HepG2 (cell line): ENCODE measurements around the gene MRPL27. TPM values are rescaled to one million over a fixed set of nuclear protein-coding genes. Genes with fewer than 3 reads are reported as not detected.
A peak's percentile ranks its signal among the peaks of the same experiment; 100 is the strongest.

ENCODE experiments used
- ATAC-seq: fragments of 200-7000 bp; cut with Tn5 transposase; 3 replicates; pipeline ENCODE4 v1.9.1; 2020; ENCODE audit warnings: mild to moderate bottlenecking, moderate library complexity
- BruUV-seq: library from RNA; stranded (reverse); fragments of 400-500 nt; replicated peaks from 2 replicates; lab custom pipeline; 2021; lab: Mats Ljungman, UMichigan
- CTCF ChIA-PET: fragments of 300-600 bp; formaldehyde crosslinking; extraction: SDS; loops from one replicate; lab custom pipeline; 2021; ENCODE audit warnings: low total read pairs, inconsistent platforms, low intra/inter-chr PET ratio; lab: Yijun Ruan, JAX
- POLR2A ChIA-PET: fragments of 350-600 bp; sonication (Branson Sonifier 250); formaldehyde crosslinking; loops from one replicate; lab custom pipeline; 2020; ENCODE audit warnings: antibody characterized with exemption, inconsistent platforms; lab: Yijun Ruan, JAX
- DNase-seq: peaks from one replicate; pipeline ENCODE4 v3.0.0-alpha.2; 2015; ENCODE audit warnings: low spot score
- FAIRE-seq: peaks from 3 replicates; lab custom pipeline; 2011; peaks lifted over from hg19 to GRCh38; lab: Jason Lieb, UNC
- H2AFZ ChIP-seq: one replicate; pipeline ENCODE4 v1.6.1; 2011; ENCODE audit warnings: low read length, inconsistent platforms
- H3K27ac ChIP-seq: fragments of 300-600 bp; 3 replicates; pipeline ENCODE4 v1.8.0; 2011; ENCODE audit warnings: mixed run types, mild to moderate bottlenecking, mixed read lengths, low read length, inconsistent platforms; ENCODE audit not compliant: insufficient read depth; ENCODE audit errors: extremely low read length
- H3K27me3 ChIP-seq, 2 experiments: fragments of 200-600 bp in 1 of 2; 2 replicates in 1 of 2; 3 replicates in 1 of 2; pipeline versions ENCODE4 v1.6.0 to v1.8.0; 2011; ENCODE audit warnings: low read length in 2 of 2, mild to moderate bottlenecking in 2 of 2, moderate library complexity in 2 of 2, inconsistent platforms in 1 of 2; ENCODE audit not compliant: insufficient read depth in 2 of 2, control insufficient read depth in 1 of 2
- H3K36me3 ChIP-seq, 2 experiments: fragments of 200-600 bp in 1 of 2; replicated peaks in 1 of 2; 2 replicates in 1 of 2; 3 replicates in 1 of 2; pipeline versions ENCODE4 v1.5.1 to v1.8.0; 2011; ENCODE audit warnings: low read length in 2 of 2, inconsistent platforms in 1 of 2; ENCODE audit not compliant: insufficient read depth in 2 of 2, control insufficient read depth in 1 of 2
- H3K4me1 ChIP-seq: 2 replicates; pipeline ENCODE4 v1.5.1; 2012; ENCODE audit warnings: low read length, inconsistent platforms; ENCODE audit not compliant: insufficient read depth
- H3K4me2 ChIP-seq: 2 replicates; pipeline ENCODE4 v1.6.0; 2011; ENCODE audit warnings: low read depth, low read length, inconsistent platforms
- H3K4me3 ChIP-seq, 3 experiments: fragments of 200-600 bp in 1 of 3; sonication (generic), shearing (Covaris generic) in 1 of 3; replicated peaks in 1 of 3; 2 replicates each; pipeline ENCODE4 v1.5.1; 2011 to 2016; ENCODE audit warnings: low read length in 3 of 3, inconsistent platforms in 2 of 3, low read depth in 2 of 3, mild to moderate bottlenecking in 2 of 3, control low read depth in 1 of 3, mixed read lengths in 1 of 3; ENCODE audit not compliant: insufficient read depth in 1 of 3
- H3K79me2 ChIP-seq: one replicate; pipeline ENCODE4 v1.6.1; 2011; ENCODE audit warnings: low read length, inconsistent platforms; ENCODE audit not compliant: insufficient read depth
- H3K9ac ChIP-seq: 2 replicates; pipeline ENCODE4 v1.6.0; 2011; ENCODE audit warnings: mild to moderate bottlenecking, low read depth, low read length, inconsistent platforms; ENCODE audit not compliant: insufficient read depth
- H3K9me3 ChIP-seq: 2 replicates; pipeline ENCODE4 v1.5.1; 2012; ENCODE audit warnings: mild to moderate bottlenecking, low read length
- H4K20me1 ChIP-seq: 2 replicates; pipeline ENCODE4 v1.6.0; 2011; ENCODE audit warnings: inconsistent platforms, mild to moderate bottlenecking, low read length, moderate library complexity; ENCODE audit not compliant: insufficient read depth
- BCL3 ChIP-seq: sonication (generic); formaldehyde crosslinking; IDR thresholded peaks from 2 replicates; pipeline ENCODE4 v1.5.1; 2020; ENCODE audit warnings: mild to moderate bottlenecking, missing genetic modification reagents, moderate library complexity
- CBX1 ChIP-seq: IDR thresholded peaks from one replicate; pipeline ENCODE4 v1.6.1; 2016; ENCODE audit warnings: antibody characterized with exemption, low read depth
- CSRNP2 ChIP-seq: sonication (generic); formaldehyde crosslinking; conservative IDR thresholded peaks from 2 replicates; pipeline ENCODE4 v1.8.0; 2022; ENCODE audit warnings: low read depth, missing genetic modification reagents
- DBP ChIP-seq: sonication (generic); formaldehyde crosslinking; IDR thresholded peaks from 2 replicates; pipeline ENCODE4 v1.4.0; 2020; ENCODE audit warnings: missing genetic modification reagents; ENCODE audit errors: not compliant biosample characterization
- MIER3 ChIP-seq: IDR thresholded peaks from 2 replicates; pipeline ENCODE4 v1.6.1; 2016; ENCODE audit warnings: missing compliant biosample characterization, borderline replicate concordance
- NCOA2 ChIP-seq: sonication (generic); formaldehyde crosslinking; IDR thresholded peaks from 2 replicates; pipeline ENCODE4 v1.8.0; 2022; ENCODE audit warnings: inconsistent platforms
- NCOA5 ChIP-seq: sonication (generic); formaldehyde crosslinking; IDR thresholded peaks from 2 replicates; pipeline ENCODE4 v1.4.0; 2020; ENCODE audit warnings: missing genetic modification reagents
- RBFOX2 ChIP-seq: fragments of 200-400 bp; formaldehyde crosslinking; IDR thresholded peaks from 2 replicates; pipeline ENCODE4 v1.6.1; 2017; ENCODE audit warnings: low read depth, mild to moderate bottlenecking, low read length
- SMAD3 ChIP-seq: sonication (generic); formaldehyde crosslinking; IDR thresholded peaks from 2 replicates; pipeline ENCODE4 v1.4.0; 2020; ENCODE audit warnings: missing genetic modification reagents
- STAT6 ChIP-seq: sonication (generic); formaldehyde crosslinking; IDR thresholded peaks from 2 replicates; pipeline ENCODE4 v1.4.0; 2020; ENCODE audit warnings: missing genetic modification reagents, mild to moderate bottlenecking, borderline replicate concordance
- ZBTB1 ChIP-seq: sonication (generic); formaldehyde crosslinking; IDR thresholded peaks from 2 replicates; pipeline ENCODE4 v1.4.0; 2020; ENCODE audit warnings: missing genetic modification reagents, borderline replicate concordance
- ZFYVE20 ChIP-seq: sonication (generic); formaldehyde crosslinking; IDR thresholded peaks from 2 replicates; pipeline ENCODE4 v1.8.0; 2023; ENCODE audit warnings: low read depth, mild to moderate bottlenecking, moderate library complexity, missing genetic modification reagents, borderline replicate concordance
- ZNF263 ChIP-seq: sonication (generic); formaldehyde crosslinking; IDR thresholded peaks from 2 replicates; pipeline ENCODE4 v1.4.0; 2020; ENCODE audit warnings: missing genetic modification reagents
- ZNF331 ChIP-seq: sonication (generic); formaldehyde crosslinking; IDR thresholded peaks from 2 replicates; pipeline ENCODE4 v1.4.0; 2020; ENCODE audit warnings: missing genetic modification reagents
- ZNF33A ChIP-seq: sonication (generic); formaldehyde crosslinking; IDR thresholded peaks from 2 replicates; pipeline ENCODE4 v1.5.1; 2020; ENCODE audit warnings: missing genetic modification reagents, mild to moderate bottlenecking, moderate library complexity, borderline replicate concordance
- ZNF382 ChIP-seq: sonication (generic); formaldehyde crosslinking; IDR thresholded peaks from 2 replicates; pipeline ENCODE4 v1.5.0; 2020; ENCODE audit warnings: missing genetic modification reagents, mild to moderate bottlenecking, borderline replicate concordance
- ZNF430 ChIP-seq: sonication (generic); formaldehyde crosslinking; IDR thresholded peaks from 2 replicates; pipeline ENCODE4 v1.9.0; 2021; ENCODE audit warnings: mild to moderate bottlenecking, missing genetic modification reagents
- ZNF446 ChIP-seq: sonication (generic); formaldehyde crosslinking; IDR thresholded peaks from 2 replicates; pipeline ENCODE4 v1.5.0; 2020; ENCODE audit warnings: mild to moderate bottlenecking, missing genetic modification reagents
- ZNF772 ChIP-seq: sonication (generic); formaldehyde crosslinking; IDR thresholded peaks from 2 replicates; pipeline ENCODE4 v1.5.0; 2020; ENCODE audit warnings: mild to moderate bottlenecking, missing genetic modification reagents
- WGBS: methylation state at CpG from one replicate; pipeline ENCODE4 v1.1.6; 2017; ENCODE audit warnings: low lambda C conversion rate; 5-methylcytosine and 5-hydroxymethylcytosine counted together
- in situ Hi-C: cut with HindIII; loops from 2 replicates; pipeline ENCODE4 v1.10.0; 2017; ENCODE audit warnings: low pct_unique_long_range_greater_than_20kb; ENCODE audit not compliant: extremely low pct_ligation_motif_present
- intact Hi-C: fragments of 100-400 bp; cut with micrococcal nuclease; formaldehyde crosslinking; loops from one replicate; pipeline ENCODE4 v1.10.0; 2022; ENCODE audit not compliant: unreplicated experiment
- polyA plus RNA-seq, 8 experiments: library from polyadenylated mRNA; depleted of rRNA in 3 of 8; stranded (reverse) in 7 of 8; unstranded in 1 of 8; fragments of >200 nt; fragmentation: Illumina TruSeq in 4 of 8; extraction: Trizol in 4 of 8; gene quantifications; 2 replicates each; pipeline versions ENCODE4 v1.2.1 to v1.2.3, GENCODE V29; 2011 to 2016; ENCODE audit warnings: low read depth in 4 of 8, missing spikeins in 1 of 8, mixed read lengths in 1 of 8; ENCODE audit not compliant: insufficient read depth in 1 of 8
- total RNA-seq, 5 experiments: library from RNA; depleted of rRNA; stranded (reverse); fragments of >200 nt; fragmentation: Illumina TruSeq; extraction: Trizol; gene quantifications; 2 replicates each; pipeline ENCODE4 v1.2.3, GENCODE V29; 2016; ENCODE audit warnings: low read depth in 1 of 5

Gene MRPL27
- total and polyA plus RNA-seq, 2 of the 13 experiments (the other 11 are each of a cell fraction or from before 2014, with no cell fraction given): 137 to 217 TPM

- TF ChIP-seq ZNF263 (CRISPR knock-in tag) (peak; percentile 17; the same call in 1 of the 2 replicates), RBFOX2 (0 out of 2 replicates have a peak, but pooled peaks have one; percentile 28), ZFYVE20 (CRISPR knock-in tag) (no peak), STAT6 (no peak)
- TF ChIP-seq, all 625 proteins: peak for 6
Measured at GRCh38 chr17:50371526-50371925, 1.5 kb downstream of the MRPL27 start (continued).

- 97% methylated on average over 5 of the region's 5 CpGs for WGBS
- Histone ChIP-seq H3K36me3 (peaks cover 33 to 57% of the 10 kb centered on the region in 2 experiments), H3K27ac (no peak overlapping the region), H3K79me2 (peaks cover 39% of the 10 kb centered on the region), H4K20me1 (no peaks in the 10 kb centered on the region), H3K27me3 (no peaks in the 10 kb centered on the region; a peak in 1 of 5 replicates), H3K9me3 (no peaks in the 10 kb centered on the region), H3K4me2 (no peak overlapping the region), H3K4me1 (peaks cover 29% of the 10 kb centered on the region), H3K4me3 (no peak overlapping the region), H2AFZ (no peak overlapping the region), H3K9ac (no peak overlapping the region)
- no peak for FAIRE-seq
- CTCF ChIA-PET: no interaction called here
- no peak for ATAC-seq
- intact Hi-C loops (no loop called here), in situ Hi-C loops (no loop called here)
- BruUV-seq: no TSS peak
- DNase-seq: no peak
- POLR2A ChIA-PET: interaction anchor here (0.9 to 2.3 kb wide), 3 partner anchors 11 to 109 kb away, joined by 3 to 6 read pairs (median 6); partner anchors contain the start of gene LRRC59
- no peak for TF ChIP-seq BCL3 (CRISPR knock-in tag)
- TF ChIP-seq SMAD3 (CRISPR knock-in tag): no peak
- no peak for TF ChIP-seq ZNF382
- TF ChIP-seq NCOA5 (CRISPR knock-in tag): no peak
- TF ChIP-seq MIER3: no peak
- TF ChIP-seq ZNF430: no peak
- no peak for TF ChIP-seq ZNF772
- TF ChIP-seq ZNF446: no peak
- TF ChIP-seq DBP (CRISPR knock-in tag): no peak
- no peak for TF ChIP-seq CBX1
- TF ChIP-seq ZNF33A: no peak
- TF ChIP-seq CSRNP2 (CRISPR knock-in tag): no peak
- TF ChIP-seq ZBTB1 (CRISPR knock-in tag): no peak
- TF ChIP-seq NCOA2: no peak
- no peak for TF ChIP-seq ZNF331 (CRISPR knock-in tag)
Measured at GRCh38 chr17:50370052-50370451, 2.9 kb downstream of the MRPL27 start.
